ENCODE results near the gene PSMA6. TPM values are rescaled to one million over a fixed set of nuclear protein-coding genes. Genes with fewer than 3 reads are reported as not detected.

The PSMA6 gene
- total and polyA plus RNA-seq, 4 donors: 155 to 171 (median 166) TPM

DNA sequence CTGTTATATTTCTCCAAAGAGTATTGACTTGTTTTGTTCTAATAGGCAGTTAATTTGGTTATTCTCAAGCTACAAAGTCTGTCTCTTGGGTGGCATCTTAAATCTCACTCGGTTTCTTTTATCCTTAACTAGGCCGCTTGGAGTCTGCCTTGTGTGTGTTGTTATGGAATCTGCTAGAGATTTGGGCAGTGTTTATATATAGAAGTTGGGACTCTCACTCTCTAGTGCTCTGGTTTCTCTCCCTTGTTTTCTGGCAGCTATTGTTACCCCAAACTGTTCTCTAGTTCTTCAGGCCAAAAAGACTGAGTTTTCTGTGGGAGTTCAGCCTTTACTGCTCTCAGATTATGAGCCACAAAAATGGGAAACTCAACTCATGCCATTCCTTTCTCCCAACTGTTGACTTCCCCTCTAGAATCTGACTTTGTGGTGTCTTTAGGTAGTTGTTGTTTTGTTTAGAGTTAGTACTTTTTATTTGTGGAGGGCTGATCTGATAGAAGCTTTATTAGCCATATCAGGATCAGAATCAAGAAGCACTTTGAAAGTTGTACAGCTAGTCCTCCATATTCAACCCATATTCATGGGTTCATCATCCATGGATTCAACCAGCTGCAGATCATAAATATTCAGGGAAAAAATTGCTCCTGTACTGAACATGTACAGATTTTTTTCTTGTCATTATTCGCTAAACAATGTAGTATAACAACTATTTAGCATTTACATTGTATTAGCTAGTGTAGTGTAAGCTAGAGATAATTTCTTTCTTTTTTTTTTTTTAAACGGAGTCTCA lies 11.2 kb downstream of the PSMA6 start:
- Histone ChIP-seq H3K9me3 (ENCODE audit: control insufficient read depth, insufficient read depth, low read length) (no peaks in the 10 kb centered on the region), H3K4me3 (ENCODE audit: low read depth, low read length) (no peak overlapping the region), H3K27me3 (ENCODE audit: control insufficient read depth, insufficient read depth, low read length) (no peaks in the 10 kb centered on the region), H3K27ac (ENCODE audit: low read depth, low read length) (no peak overlapping the region), H3K4me1 (ENCODE audit: control insufficient read depth, insufficient read depth, low read length) (no peaks in the 10 kb centered on the region), H3K36me3 (ENCODE audit: control insufficient read depth, insufficient read depth, low read length) (peaks cover 7% of the 10 kb centered on the region)
- no peak for DNase-seq (ENCODE audit: low read depth in 4 of 6, low spot score in 6 of 6)
- WGBS (ENCODE audit: insufficient coverage): no CpG with 5 or more reads among the region's 4 CpGs

DNA sequence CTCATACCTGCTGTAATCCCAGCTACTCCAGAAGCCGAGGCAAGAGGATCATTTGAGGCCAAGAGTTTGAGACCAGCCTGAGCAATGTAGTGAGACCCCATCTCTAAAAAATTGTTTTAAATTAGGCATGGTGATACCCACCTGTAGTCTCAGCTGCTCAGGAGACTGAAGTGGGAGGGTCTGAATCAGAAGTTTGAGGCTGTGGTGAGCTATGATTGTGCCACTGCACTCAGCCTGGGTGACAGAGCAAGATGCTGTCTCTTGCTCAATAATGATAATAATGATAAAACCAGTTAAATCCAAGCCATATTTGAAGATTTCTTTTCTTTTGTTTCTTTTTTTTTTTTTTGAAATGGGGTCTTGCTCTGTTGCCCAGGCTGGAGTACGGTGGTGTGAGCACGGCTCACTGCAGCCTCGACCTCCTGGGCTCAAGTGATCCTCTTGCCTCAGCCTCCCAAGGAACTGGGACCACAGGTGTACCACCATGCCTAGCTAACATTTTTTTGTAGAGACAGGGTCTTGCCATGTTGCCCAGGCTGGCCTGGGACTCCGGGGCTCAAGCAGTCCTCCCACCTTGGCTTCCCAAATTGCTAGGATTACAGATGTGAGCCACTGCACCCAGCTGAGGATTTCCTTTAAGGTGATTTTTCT lies 12.8 kb downstream of the PSMA6 start:
- 100% methylated on average over 4 of the region's 5 CpGs for WGBS (ENCODE audit: insufficient coverage)
- Histone ChIP-seq H3K4me3 (ENCODE audit: low read depth, low read length) (no peak overlapping the region), H3K27me3 (ENCODE audit: control insufficient read depth, insufficient read depth, low read length) (no peaks in the 10 kb centered on the region), H3K36me3 (ENCODE audit: control insufficient read depth, insufficient read depth, low read length) (peaks cover 16% of the 10 kb centered on the region), H3K27ac (ENCODE audit: low read depth, low read length) (no peak overlapping the region), H3K4me1 (ENCODE audit: control insufficient read depth, insufficient read depth, low read length) (no peaks in the 10 kb centered on the region), H3K9me3 (ENCODE audit: control insufficient read depth, insufficient read depth, low read length) (no peaks in the 10 kb centered on the region)
- no peak for DNase-seq (ENCODE audit: low read depth in 4 of 6, low spot score in 6 of 6)

DNA sequence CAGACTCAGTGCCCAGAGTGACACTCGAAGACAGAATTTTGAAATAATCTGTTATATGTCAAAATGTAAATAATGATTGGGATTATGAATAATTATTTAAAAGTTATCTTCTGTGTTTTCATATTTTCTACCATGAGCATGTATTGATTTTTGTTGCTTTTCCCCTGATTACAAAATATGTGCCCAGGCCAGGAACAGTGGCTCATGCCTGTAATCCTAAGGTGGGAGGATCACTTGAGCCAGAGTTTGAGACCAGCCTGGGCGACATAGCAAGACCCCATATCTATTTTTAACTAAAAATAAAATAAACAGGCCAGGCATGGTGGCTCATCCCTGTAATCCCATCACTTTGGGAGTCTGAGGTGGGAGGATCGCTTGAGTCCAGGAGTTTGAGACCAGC lies 13.5 kb downstream of the PSMA6 start:
- no peak overlapping the region for H3K27ac ChIP-seq (ENCODE audit: low read depth, low read length)
- no peaks in the 10 kb centered on the region for H3K4me1 ChIP-seq (ENCODE audit: control insufficient read depth, insufficient read depth, low read length)
- H3K4me3 ChIP-seq (ENCODE audit: low read depth, low read length): no peak overlapping the region
- no peaks in the 10 kb centered on the region for H3K9me3 ChIP-seq (ENCODE audit: control insufficient read depth, insufficient read depth, low read length)
- H3K27me3 ChIP-seq (ENCODE audit: control insufficient read depth, insufficient read depth, low read length): no peaks in the 10 kb centered on the region
- WGBS (ENCODE audit: insufficient coverage): no CpG with 5 or more reads among the region's 3 CpGs
- DNase-seq (ENCODE audit: low read depth in 4 of 6, low spot score in 6 of 6): no peak
- H3K36me3 ChIP-seq (ENCODE audit: control insufficient read depth, insufficient read depth, low read length): peaks cover 21% of the 10 kb centered on the region

DNA sequence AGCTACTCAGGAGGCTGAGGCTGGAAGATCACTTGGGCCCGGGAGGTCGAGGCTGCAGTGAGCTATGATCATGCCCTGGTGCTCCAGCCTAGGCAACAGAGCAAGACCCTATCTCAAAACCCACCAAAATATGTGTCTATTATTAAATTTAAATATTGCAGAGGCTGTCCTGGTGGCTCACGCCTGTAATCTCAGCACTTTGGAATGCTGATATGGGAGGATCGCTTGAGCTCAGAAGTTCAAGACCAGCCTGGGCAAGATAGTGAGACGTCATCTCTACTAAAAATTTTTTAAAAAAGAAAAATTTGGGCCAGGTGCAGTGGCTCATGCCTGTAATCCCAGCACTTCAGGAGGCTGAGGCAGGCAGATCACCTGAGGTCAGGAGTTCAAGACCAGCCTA lies 13.9 kb downstream of the PSMA6 start:
- DNase-seq (ENCODE audit: low read depth in 4 of 6, low spot score in 6 of 6): no peak
- H3K36me3 ChIP-seq (ENCODE audit: control insufficient read depth, insufficient read depth, low read length): peaks cover 21% of the 10 kb centered on the region
- H3K27me3 ChIP-seq (ENCODE audit: control insufficient read depth, insufficient read depth, low read length): no peaks in the 10 kb centered on the region
- H3K4me3 ChIP-seq (ENCODE audit: low read depth, low read length): no peak overlapping the region
- WGBS (ENCODE audit: insufficient coverage): no CpG with 5 or more reads among the region's 5 CpGs
- no peak overlapping the region for H3K27ac ChIP-seq (ENCODE audit: low read depth, low read length)
- no peaks in the 10 kb centered on the region for H3K4me1 ChIP-seq (ENCODE audit: control insufficient read depth, insufficient read depth, low read length)
- H3K9me3 ChIP-seq (ENCODE audit: control insufficient read depth, insufficient read depth, low read length): no peaks in the 10 kb centered on the region

DNA sequence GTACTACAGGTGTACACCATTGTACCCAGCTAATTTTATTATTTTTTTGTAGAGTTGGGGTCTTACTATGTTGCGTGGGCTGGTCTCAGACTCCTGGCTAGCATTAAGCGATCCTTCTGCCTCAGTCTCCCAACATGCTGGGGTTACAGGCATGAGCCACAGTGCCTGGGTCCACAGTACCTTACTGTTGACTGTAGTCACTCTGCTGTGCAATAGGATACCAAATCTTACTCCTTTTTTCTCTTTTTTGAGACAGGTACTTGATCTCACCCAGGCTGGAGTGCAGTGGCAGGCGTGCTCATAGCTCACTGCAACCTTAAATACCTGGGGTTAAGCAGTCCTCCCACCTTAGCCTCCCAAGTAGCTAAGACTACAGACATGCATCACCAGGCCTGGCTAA lies 25.6 kb downstream of the PSMA6 start:
- Histone ChIP-seq H3K27me3 (ENCODE audit: control insufficient read depth, insufficient read depth, low read length) (no peaks in the 10 kb centered on the region), H3K4me1 (ENCODE audit: control insufficient read depth, insufficient read depth, low read length) (no peaks in the 10 kb centered on the region), H3K36me3 (ENCODE audit: control insufficient read depth, insufficient read depth, low read length) (peaks cover 27% of the 10 kb centered on the region), H3K9me3 (ENCODE audit: control insufficient read depth, insufficient read depth, low read length) (no peaks in the 10 kb centered on the region), H3K27ac (ENCODE audit: low read depth, low read length) (no peak overlapping the region), H3K4me3 (ENCODE audit: low read depth, low read length) (no peak overlapping the region)
- no peak for DNase-seq (ENCODE audit: low read depth in 4 of 6, low spot score in 6 of 6)
- WGBS (ENCODE audit: insufficient coverage): 87% methylated on average over 3 of the region's 3 CpGs

DNA sequence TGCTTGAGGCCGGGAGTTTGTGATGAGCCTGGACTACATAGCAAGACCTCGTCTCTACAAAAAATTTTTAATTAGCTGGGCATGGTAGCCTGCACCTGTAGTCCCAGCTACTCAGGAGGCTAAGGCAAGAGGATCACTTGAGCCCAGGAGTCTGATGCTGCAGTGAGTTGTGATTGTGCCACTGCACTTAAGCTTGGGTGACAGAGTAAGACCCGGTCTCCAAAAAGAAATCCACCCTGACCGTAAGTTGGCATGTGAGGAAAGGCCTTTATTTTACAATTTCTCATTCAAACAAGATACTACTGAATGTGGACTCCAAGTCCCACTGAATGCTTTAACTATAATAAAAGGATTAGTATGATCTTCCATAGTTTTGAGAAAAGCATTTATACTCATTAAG lies 27.3 kb downstream of the PSMA6 start:
- no peaks in the 10 kb centered on the region for H3K4me1 ChIP-seq (ENCODE audit: control insufficient read depth, insufficient read depth, low read length)
- 100% methylated on average over 2 of the region's 4 CpGs for WGBS (ENCODE audit: insufficient coverage)
- H3K27me3 ChIP-seq (ENCODE audit: control insufficient read depth, insufficient read depth, low read length): no peaks in the 10 kb centered on the region
- H3K4me3 ChIP-seq (ENCODE audit: low read depth, low read length): no peak overlapping the region
- H3K9me3 ChIP-seq (ENCODE audit: control insufficient read depth, insufficient read depth, low read length): no peaks in the 10 kb centered on the region
- no peak overlapping the region for H3K27ac ChIP-seq (ENCODE audit: low read depth, low read length)
- DNase-seq (ENCODE audit: low read depth in 4 of 6, low spot score in 6 of 6): no peak
- H3K36me3 ChIP-seq (ENCODE audit: control insufficient read depth, insufficient read depth, low read length): peaks cover 24% of the 10 kb centered on the region

DNA sequence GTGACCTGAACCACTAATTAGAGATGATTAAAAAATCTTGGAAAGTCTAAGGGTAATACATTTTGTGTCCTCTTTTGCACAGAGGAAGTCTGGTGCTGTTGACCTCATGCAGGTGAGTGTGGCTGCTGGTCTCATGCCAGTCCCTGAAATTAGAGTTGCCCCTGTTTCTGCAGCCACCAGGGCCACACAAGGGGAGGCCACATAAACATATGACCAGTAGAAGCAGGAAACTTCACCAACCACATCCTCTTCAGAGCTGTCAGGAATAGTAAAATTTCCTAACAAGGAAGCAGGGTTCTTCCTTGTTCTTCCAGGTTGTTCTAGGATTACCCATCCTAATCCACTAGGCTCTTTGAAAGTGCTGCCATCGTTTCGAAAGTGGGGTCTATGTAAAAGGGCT lies 28.3 kb downstream of the PSMA6 start:
- Histone ChIP-seq H3K9me3 (ENCODE audit: control insufficient read depth, insufficient read depth, low read length) (no peaks in the 10 kb centered on the region), H3K27me3 (ENCODE audit: control insufficient read depth, insufficient read depth, low read length) (no peaks in the 10 kb centered on the region), H3K4me1 (ENCODE audit: control insufficient read depth, insufficient read depth, low read length) (no peaks in the 10 kb centered on the region), H3K36me3 (ENCODE audit: control insufficient read depth, insufficient read depth, low read length) (peaks cover 17% of the 10 kb centered on the region), H3K4me3 (ENCODE audit: low read depth, low read length) (no peak overlapping the region), H3K27ac (ENCODE audit: low read depth, low read length) (no peak overlapping the region)
- no peak for DNase-seq (ENCODE audit: low read depth in 4 of 6, low spot score in 6 of 6)
- no CpG with 5 or more reads among the region's 2 CpGs for WGBS (ENCODE audit: insufficient coverage)

DNA sequence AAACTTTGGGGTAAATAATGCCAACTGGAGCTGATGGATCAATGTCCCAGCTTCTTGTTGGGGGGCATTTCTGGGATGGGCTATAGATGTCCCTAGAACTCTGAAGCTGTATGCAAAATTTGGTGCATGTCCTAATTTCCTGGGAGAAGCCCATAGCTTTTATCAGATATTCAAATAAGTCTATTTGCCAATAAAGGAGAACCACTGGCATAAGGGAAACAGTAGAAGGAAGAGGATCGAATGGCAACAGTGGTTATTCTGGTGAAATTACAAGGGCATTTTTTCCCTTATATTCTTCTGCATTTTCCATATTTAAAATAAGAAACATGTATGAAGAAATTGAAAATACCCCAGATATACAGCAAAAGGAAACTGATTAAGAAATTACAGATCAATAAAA lies 34.2 kb downstream of the PSMA6 start:
- DNase-seq (ENCODE audit: low read depth in 4 of 6, low spot score in 6 of 6): no peak
- H3K27me3 ChIP-seq (ENCODE audit: control insufficient read depth, insufficient read depth, low read length): no peaks in the 10 kb centered on the region
- no peak overlapping the region for H3K27ac ChIP-seq (ENCODE audit: low read depth, low read length)
- WGBS (ENCODE audit: insufficient coverage): no CpG with 5 or more reads among the region's 1 CpG
- H3K4me1 ChIP-seq (ENCODE audit: control insufficient read depth, insufficient read depth, low read length): no peaks in the 10 kb centered on the region
- no peaks in the 10 kb centered on the region for H3K9me3 ChIP-seq (ENCODE audit: control insufficient read depth, insufficient read depth, low read length)
- no peak overlapping the region for H3K4me3 ChIP-seq (ENCODE audit: low read depth, low read length)
- H3K36me3 ChIP-seq (ENCODE audit: control insufficient read depth, insufficient read depth, low read length): no peaks in the 10 kb centered on the region

DNA sequence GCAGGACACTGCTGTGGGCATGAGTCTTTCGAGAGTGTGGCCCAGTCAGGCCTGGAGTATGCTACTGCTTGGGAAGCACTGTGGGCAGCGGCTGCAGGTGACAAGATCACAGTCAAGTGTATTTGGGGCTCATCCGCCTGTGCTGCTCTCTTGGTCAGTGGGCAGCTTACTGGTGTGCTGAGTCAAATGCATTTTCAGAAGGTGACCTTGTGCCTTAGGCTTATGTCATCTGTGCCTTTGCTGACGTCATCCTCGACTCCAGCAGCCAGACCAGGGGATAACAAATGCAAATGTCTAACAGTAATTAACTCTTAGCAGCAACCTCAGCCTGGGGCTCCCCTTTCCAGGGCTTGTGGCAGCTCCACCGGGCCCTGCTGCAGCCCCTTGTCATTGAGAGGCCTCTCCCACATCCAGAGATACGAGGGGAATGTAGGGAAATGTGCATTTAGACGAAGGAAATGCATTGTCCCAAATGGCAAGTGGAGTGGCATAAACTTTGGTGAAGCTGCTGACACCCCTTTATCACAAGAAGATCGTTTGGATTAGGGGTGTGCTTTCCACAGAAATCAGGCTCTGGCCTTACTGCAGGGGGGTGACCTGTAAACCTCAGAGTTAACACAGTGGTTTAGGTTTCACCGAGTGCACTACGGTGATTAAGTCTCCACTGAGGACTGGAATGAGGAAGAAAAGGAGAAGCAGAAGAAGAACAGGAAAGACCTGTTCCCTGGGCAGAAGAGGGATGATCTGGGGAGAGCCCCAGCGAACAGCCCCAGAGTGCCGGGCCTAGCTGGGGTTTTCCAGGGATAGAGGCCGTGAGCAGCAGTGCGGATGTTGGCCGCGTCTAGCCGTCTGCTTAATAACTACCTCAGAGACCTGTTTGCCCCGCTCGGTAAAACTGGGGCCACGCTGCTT lies 39.7 kb downstream of the PSMA6 start:
- H3K9me3 ChIP-seq (ENCODE audit: control insufficient read depth, insufficient read depth, low read length): no peaks in the 10 kb centered on the region
- 76% methylated on average over 16 of the region's 21 CpGs for WGBS (ENCODE audit: insufficient coverage)
- H3K27me3 ChIP-seq (ENCODE audit: control insufficient read depth, insufficient read depth, low read length): no peaks in the 10 kb centered on the region
- no peak overlapping the region for H3K27ac ChIP-seq (ENCODE audit: low read depth, low read length)
- DNase-seq (ENCODE audit: low read depth in 4 of 6, low spot score in 6 of 6): no peak
- no peaks in the 10 kb centered on the region for H3K36me3 ChIP-seq (ENCODE audit: control insufficient read depth, insufficient read depth, low read length)
- H3K4me3 ChIP-seq (ENCODE audit: low read depth, low read length): no peak overlapping the region
- H3K4me1 ChIP-seq (ENCODE audit: control insufficient read depth, insufficient read depth, low read length): peaks cover 19% of the 10 kb centered on the region

Measured in spinal cord (tissue), 10 donors.